BJ (cell line): ENCODE data around the gene ASCC3. TPM values are rescaled to one million over a fixed set of nuclear protein-coding genes. Genes with fewer than 3 reads are reported as not detected.

Experiments used
- CTCF ChIA-PET: fragments of 350-600 bp; formaldehyde crosslinking; extraction: SDS; loops from one replicate; lab custom pipeline; 2021; ENCODE audit warnings: antibody characterized with exemption, inconsistent platforms; lab: Yijun Ruan, JAX
- POLR2A ChIA-PET: fragments of 300-600 bp; sonication (Branson Sonifier 250); formaldehyde crosslinking; extraction: SDS; loops from one replicate; lab custom pipeline; 2021; ENCODE audit warnings: antibody characterized with exemption; lab: Charles Lee
- DNase-seq: peaks from one replicate; pipeline ENCODE4 v3.0.0-alpha.2; 2011; ENCODE audit warnings: low read depth
- H3K27me3 ChIP-seq: 2 replicates; pipeline ENCODE4 v1.6.0; 2011; ENCODE audit warnings: low read length; ENCODE audit not compliant: control insufficient read depth, insufficient read depth
- H3K36me3 ChIP-seq: 2 replicates; pipeline ENCODE4 v1.5.1; 2011; ENCODE audit warnings: low read length; ENCODE audit not compliant: control insufficient read depth, insufficient read depth
- H3K4me3 ChIP-seq: 2 replicates; pipeline ENCODE4 v1.5.1; 2011; ENCODE audit warnings: low read depth, mild to moderate bottlenecking, control low read depth, low read length
- CTCF ChIP-seq: IDR thresholded peaks from 2 replicates; pipeline ENCODE4 v1.5.1; 2011; ENCODE audit warnings: low read depth, mild to moderate bottlenecking, control low read depth, inconsistent platforms, low read length, moderate library complexity; ENCODE audit not compliant: insufficient read depth
- polyA plus RNA-seq: library from polyadenylated mRNA; depleted of rRNA; stranded (reverse); fragments of >200 nt; gene quantifications from 2 replicates; pipeline ENCODE4 v1.2.3, GENCODE V29; 2011

Gene ASCC3
- polyA plus RNA-seq, 1 experiment, result 30.4 TPM

- Histone ChIP-seq H3K36me3 (no peaks in the 10 kb centered on the region), H3K27me3 (no peaks in the 10 kb centered on the region), H3K4me3 (no peak overlapping the region)
- no peak for TF ChIP-seq CTCF
- ChIA-PET POLR2A (no interaction called here), CTCF (interaction anchor here (1.4 kb wide), 1 partner anchor 9 kb away, joined by 8 read pairs; no protein-coding TSS in a partner anchor)
- DNase-seq, result no peak
Measured at GRCh38 chr6:100796049-100796823, 84.9 kb downstream of the ASCC3 start.

GRCh38 chr6:100790084-100790483, 91.0 kb downstream of the ASCC3 start:
- DNase-seq, result no peak
- Histone ChIP-seq H3K27me3 (no peaks in the 10 kb centered on the region), H3K4me3 (no peak overlapping the region), H3K36me3 (no peaks in the 10 kb centered on the region; the same call in 1 of the 2 replicates)
- TF ChIP-seq CTCF, result no peak
- CTCF ChIA-PET, result interaction anchor here (0.9 kb wide), 1 partner anchor 15 kb away, joined by 3 read pairs; no protein-coding TSS in a partner anchor
- POLR2A ChIA-PET, result no interaction called here

DNA sequence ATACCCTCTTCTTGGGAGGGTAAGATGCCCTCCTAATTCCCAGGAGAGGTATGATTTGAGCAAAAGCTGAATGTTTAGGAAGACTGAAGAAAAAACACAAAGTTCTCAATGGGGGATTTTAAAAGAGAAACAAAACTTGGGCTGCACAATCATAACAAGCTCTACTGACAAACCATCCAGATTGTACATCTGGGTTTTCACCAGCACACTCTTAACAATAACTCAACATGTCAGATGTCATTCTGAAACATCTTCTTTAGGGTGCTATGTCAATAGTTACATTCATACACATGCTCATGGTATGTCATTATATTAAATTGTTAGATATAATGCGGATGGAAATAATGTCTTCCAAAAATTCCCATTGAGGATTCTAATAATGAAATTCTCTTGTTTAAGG, 95.1 kb downstream of the ASCC3 start:
- no peak for DNase-seq
- Histone ChIP-seq H3K27me3 (no peaks in the 10 kb centered on the region), H3K36me3 (no peaks in the 10 kb centered on the region; the same call in 1 of the 2 replicates), H3K4me3 (no peak overlapping the region)
- CTCF ChIA-PET, result no interaction called here
- POLR2A ChIA-PET, result no interaction called here
- no peak for TF ChIP-seq CTCF

GRCh38 chr6:100780648-100781047, 100.5 kb downstream of the ASCC3 start:
- CTCF ChIA-PET, result no interaction called here
- no peaks in the 10 kb centered on the region for H3K27me3 ChIP-seq
- DNase-seq, result no peak
- TF ChIP-seq CTCF, result no peak
- POLR2A ChIA-PET, result no interaction called here
- no peaks in the 10 kb centered on the region for H3K36me3 ChIP-seq
- H3K4me3 ChIP-seq, result no peak overlapping the region

- peak; percentile 0 for DNase-seq
- Histone ChIP-seq H3K27me3 (no peaks in the 10 kb centered on the region), H3K4me3 (no peak overlapping the region), H3K36me3 (no peaks in the 10 kb centered on the region)
- ChIA-PET CTCF (interaction anchor here (1.2 kb wide), 1 partner anchor 37 kb away, joined by 3 read pairs; no protein-coding TSS in a partner anchor), POLR2A (no interaction called here)
- TF ChIP-seq CTCF, result no peak
Measured at GRCh38 chr6:100775667-100776066, 105.5 kb downstream of the ASCC3 start.
